Pancreas (tissue), 10 donors: ENCODE results near the gene PIGL. TPM values are rescaled to one million over a fixed set of nuclear protein-coding genes. Genes with fewer than 3 reads are reported as not detected.

Experiments used
- ATAC-seq, 4 donors: fragments of 200-7000 bp; cut with Tn5 transposase; one replicate each; pipeline versions ENCODE4 v1.8.0 to v1.9.1; 2020; ENCODE audit warnings: mild to moderate bottlenecking in 4 of 4, moderate library complexity in 4 of 4
- DNase-seq, 6 donors: peaks; one replicate each; pipeline ENCODE4 v3.0.0-alpha.2; 2020
- FAIRE-seq: peaks from 2 replicates; lab custom pipeline; 2012; peaks lifted over from hg19 to GRCh38; lab: Jason Lieb, UNC
- H3K27ac ChIP-seq, 4 donors: fragments of 200-600 bp; sonication (generic); 1 replicate in 3 of 4; 2 replicates in 1 of 4; pipeline versions ENCODE4 v1.5.0 to v1.8.0; 2020
- H3K27me3 ChIP-seq, 4 donors: fragments of 200-600 bp; one replicate each; pipeline ENCODE4 v1.8.0; 2021
- H3K36me3 ChIP-seq, 3 donors: fragments of 200-600 bp; sonication (generic) in 1 of 3; one replicate each; pipeline versions ENCODE4 v1.5.0 to v1.8.0; 2020 to 2021
- H3K4me1 ChIP-seq, 3 donors: fragments of 200-600 bp; one replicate each; pipeline ENCODE4 v1.8.0; 2021
- H3K4me3 ChIP-seq, 4 donors: fragments of 200-600 bp; sonication (generic) in 2 of 4; one replicate each; pipeline versions ENCODE4 v1.5.0 to v1.8.0; 2020 to 2021
- H3K9me3 ChIP-seq, 4 donors: fragments of 200-600 bp; one replicate each; pipeline ENCODE4 v1.8.0; 2021
- WGBS, 2 donors: extraction: QIAGEN DNeasy Blood & Tissue Kit; methylation state at CpG; one replicate each; pipeline ENCODE4 v1.1.7; 2013; 5-methylcytosine and 5-hydroxymethylcytosine counted together
- intact Hi-C, 3 donors: fragments of 100-400 bp; cut with DNase I; formaldehyde crosslinking; loops; one replicate each; pipeline versions ENCODE4 v1.11.1 to v1.14.2; 2022
- polyA plus RNA-seq, 2 donors: library from polyadenylated mRNA; stranded (reverse); fragments of 200-250 nt; gene quantifications; one replicate each; pipeline ENCODE4 v1.2.3, GENCODE V29; 2013
- total RNA-seq, 6 donors: library from RNA; stranded (reverse); fragmentation: NEBNext Ultra II Directional in 4 of 6; extraction: Animal tissue kit (Norgen Biotek cat#: 25700) in 4 of 6; gene quantifications; one replicate each; pipeline versions ENCODE4 v1.2.1 to v1.2.4, GENCODE V29; 2021 to 2023
- TF ChIP-seq, protein P1 (sequence below), 4 donors: fragments of 200-600 bp; sonication (generic) in 3 of 4; IDR thresholded peaks; one replicate each; pipeline versions ENCODE4 v1.5.0 to v1.8.0; 2021; ENCODE audit warnings: antibody characterized with exemption in 4 of 4
- donor health status: healthy with polysubstance abuse.
- donor health status: DM: no; HTN: no; CAD: no; lungs with moderate emphysema.
- donor health status: DM: no; HTN: no; CAD: no.
- donor health status: control.
- donor health status: control.
- donor health status: Bipolar disorder and iron deficiency.
- donor health status: DM: yes; HTN: yes; CAD: no.
- donor health status: DM: no; HTN: no; CAD: no.
- donor health status: DM: no; HTN: no; CAD: no.
- donor health status: DM: yes; HTN: yes; CAD: no.

Gene PIGL
- total RNA-seq (10 to 100 TPM; 11.3 to 21.3 (median 13.8) TPM), polyA plus RNA-seq (10 to 100 TPM; 23.1 to 27.1 TPM)

GRCh38 chr17:16217002-16217635, at the start of gene PIGL:
Gene PIGL, plus strand, starts transcription at chr17:16217210. Its CDS starts 17 bp downstream, at chr17:16217227.
- FAIRE-seq (no peak), ATAC-seq (peak; percentile 70 to 83 (median 74)), DNase-seq (peak; percentile 85 to 94 (median 87))
- Histone ChIP-seq H3K9me3 (no peaks in the 10 kb centered on the region), H3K27ac (peak within 1 kb of the TSS; percentile 87 to 96 (median 89)), H3K4me1 (peaks cover 9 to 15% (median 9%) of the 10 kb centered on the region in 3 donors), H3K36me3 (no peaks in the 10 kb centered on the region), H3K4me3 (peak within 1 kb of the TSS; percentile 72 to 97 (median 86)), H3K27me3 (no peaks in the 10 kb centered on the region)
- 0% methylated on average over 29 of the region's 29 CpGs for WGBS, 2 donors
- TF ChIP-seq, protein P1, sequence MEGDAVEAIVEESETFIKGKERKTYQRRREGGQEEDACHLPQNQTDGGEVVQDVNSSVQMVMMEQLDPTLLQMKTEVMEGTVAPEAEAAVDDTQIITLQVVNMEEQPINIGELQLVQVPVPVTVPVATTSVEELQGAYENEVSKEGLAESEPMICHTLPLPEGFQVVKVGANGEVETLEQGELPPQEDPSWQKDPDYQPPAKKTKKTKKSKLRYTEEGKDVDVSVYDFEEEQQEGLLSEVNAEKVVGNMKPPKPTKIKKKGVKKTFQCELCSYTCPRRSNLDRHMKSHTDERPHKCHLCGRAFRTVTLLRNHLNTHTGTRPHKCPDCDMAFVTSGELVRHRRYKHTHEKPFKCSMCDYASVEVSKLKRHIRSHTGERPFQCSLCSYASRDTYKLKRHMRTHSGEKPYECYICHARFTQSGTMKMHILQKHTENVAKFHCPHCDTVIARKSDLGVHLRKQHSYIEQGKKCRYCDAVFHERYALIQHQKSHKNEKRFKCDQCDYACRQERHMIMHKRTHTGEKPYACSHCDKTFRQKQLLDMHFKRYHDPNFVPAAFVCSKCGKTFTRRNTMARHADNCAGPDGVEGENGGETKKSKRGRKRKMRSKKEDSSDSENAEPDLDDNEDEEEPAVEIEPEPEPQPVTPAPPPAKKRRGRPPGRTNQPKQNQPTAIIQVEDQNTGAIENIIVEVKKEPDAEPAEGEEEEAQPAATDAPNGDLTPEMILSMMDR (IDR thresholded peaks at IDR 0.05) = no peak
- intact Hi-C loops = no loop called here

DNA sequence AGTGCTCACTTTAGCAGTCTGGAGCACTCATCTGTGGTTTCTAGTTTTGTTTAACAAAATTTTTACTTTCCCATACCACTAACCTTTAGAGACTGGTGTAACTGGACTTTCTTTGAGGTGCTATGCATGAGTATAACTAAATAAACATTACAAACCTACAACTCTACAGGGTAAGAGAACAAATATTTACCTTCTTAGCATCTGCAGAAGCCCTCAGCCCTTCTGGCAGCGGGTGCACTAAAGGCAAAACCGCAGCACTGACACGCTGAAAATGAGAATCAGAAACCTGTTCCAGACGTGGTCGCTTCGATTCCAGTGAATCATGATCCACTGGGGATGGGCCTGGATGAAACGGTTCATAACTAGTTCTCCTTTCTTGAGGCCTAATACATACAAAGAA, 45.4 kb upstream of the PIGL start:
- TF ChIP-seq, protein P1 (IDR thresholded peaks at IDR 0.05) = no peak
- H3K36me3 ChIP-seq = no peaks in the 10 kb centered on the region
- 33 to 46% methylated on average over 7 of the region's 7 CpGs for WGBS, 2 donors
- H3K4me3 ChIP-seq = no peak overlapping the region
- FAIRE-seq (no peak), ATAC-seq (peak; percentile 70 to 97 (median 92)), DNase-seq (peak in 4 of 6 donors; percentile 9 to 40 (median 24))
- no peaks in the 10 kb centered on the region for H3K9me3 ChIP-seq
- intact Hi-C loops = no loop called here
- H3K27ac ChIP-seq = peak overlapping the region in 1 of 4 donors; percentile 10
- peaks cover 4 to 17% (median 5%) of the 10 kb centered on the region in 3 donors for H3K4me1 ChIP-seq
- no peaks in the 10 kb centered on the region for H3K27me3 ChIP-seq

- FAIRE-seq (no peak), DNase-seq (no peak), ATAC-seq (no peak)
- H3K36me3 ChIP-seq = no peaks in the 10 kb centered on the region
- H3K4me1 ChIP-seq = no peaks in the 10 kb centered on the region
- intact Hi-C loops = no loop called here
- TF ChIP-seq, protein P1 (IDR thresholded peaks at IDR 0.05) = no peak
- WGBS, 2 donors = 96 to 97% methylated on average over 5 of the region's 5 CpGs
- H3K27me3 ChIP-seq = no peaks in the 10 kb centered on the region
- H3K4me3 ChIP-seq = no peak overlapping the region
- no peaks in the 10 kb centered on the region for H3K9me3 ChIP-seq
- H3K27ac ChIP-seq = no peak overlapping the region
Measured at GRCh38 chr17:16178836-16179235, 38.2 kb upstream of the PIGL start.

DNA sequence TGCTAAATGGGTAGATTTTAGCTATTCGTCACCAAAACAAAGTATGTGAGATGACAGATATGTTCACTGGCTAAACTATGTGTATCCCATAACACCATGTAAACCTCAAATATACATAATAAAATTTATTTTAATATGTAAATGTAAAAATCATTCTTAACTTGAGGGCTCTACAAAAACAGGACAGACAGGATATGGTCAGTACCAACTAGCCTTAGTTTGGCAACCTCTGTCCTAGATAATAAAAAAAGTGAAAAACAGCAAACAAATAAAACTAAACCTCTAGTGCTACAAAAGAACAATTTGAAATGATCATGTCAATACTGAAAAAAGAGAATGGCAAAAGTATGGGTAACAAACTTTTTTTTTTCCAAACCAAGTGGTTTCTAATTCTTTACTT, 35.4 kb upstream of the PIGL start:
- H3K27ac ChIP-seq = no peak overlapping the region
- H3K4me1 ChIP-seq = peaks cover 0 to 5% (median 0%) of the 10 kb centered on the region in 3 donors
- H3K36me3 ChIP-seq = peaks cover 0 to 7% (median 0%) of the 10 kb centered on the region in 3 donors
- FAIRE-seq (peak; percentile 47), DNase-seq (no peak), ATAC-seq (no peak)
- WGBS, 2 donors = 92 to 97% methylated on average over 1 of the region's 1 CpG
- TF ChIP-seq, protein P1 (IDR thresholded peaks at IDR 0.05) = no peak
- intact Hi-C loops = no loop called here
- H3K9me3 ChIP-seq = no peaks in the 10 kb centered on the region
- no peaks in the 10 kb centered on the region for H3K27me3 ChIP-seq
- no peak overlapping the region for H3K4me3 ChIP-seq

- 81 to 86% methylated on average over 5 of the region's 5 CpGs for WGBS, 2 donors
- Histone ChIP-seq H3K36me3 (peaks cover 0 to 12% (median 4%) of the 10 kb centered on the region in 3 donors), H3K27me3 (no peaks in the 10 kb centered on the region), H3K9me3 (no peaks in the 10 kb centered on the region), H3K27ac (no peak overlapping the region), H3K4me3 (no peak overlapping the region), H3K4me1 (peaks cover 0 to 7% (median 0%) of the 10 kb centered on the region in 3 donors)
- DNase-seq = no peak
- intact Hi-C loops = no loop called here
- no peak for FAIRE-seq
- TF ChIP-seq, protein P1 (IDR thresholded peaks at IDR 0.05) = no peak
- ATAC-seq = no peak
Measured at GRCh38 chr17:16187642-16188041, 29.4 kb upstream of the PIGL start.
